Left lung (tissue), 10 donors: ENCODE data around the gene ABI3BP. TPM values are rescaled to one million over a fixed set of nuclear protein-coding genes. Genes with fewer than 3 reads are reported as not detected.

ENCODE experiments used
- ATAC-seq: fragments of 200-7000 bp; cut with Tn5 transposase; one replicate; pipeline ENCODE4 v1.9.1; 2020; ENCODE audit warnings: moderate library complexity
- DNase-seq, 4 donors: peaks; one replicate each; pipeline ENCODE4 v3.0.0-alpha.2; 2013 to 2020
- H3K27ac ChIP-seq, 2 donors: fragments of 200-600 bp; sonication (generic) in 1 of 2; one replicate each; pipeline versions ENCODE4 v1.5.0 to v1.8.0; 2020 to 2021
- H3K27me3 ChIP-seq, 2 donors: fragments of 200-600 bp; sonication (generic) in 1 of 2; one replicate each; pipeline versions ENCODE4 v1.5.0 to v1.8.0; 2020 to 2021
- H3K36me3 ChIP-seq, 2 donors: fragments of 200-600 bp; sonication (generic) in 1 of 2; one replicate each; pipeline versions ENCODE4 v1.5.0 to v1.8.0; 2020 to 2021
- H3K4me1 ChIP-seq, 2 donors: fragments of 200-600 bp; one replicate each; pipeline ENCODE4 v1.8.0; 2021
- H3K4me3 ChIP-seq, 2 donors: fragments of 200-600 bp; sonication (generic) in 1 of 2; one replicate each; pipeline versions ENCODE4 v1.5.0 to v1.8.0; 2020 to 2021; ENCODE audit warnings: mild to moderate bottlenecking in 1 of 2
- H3K9me3 ChIP-seq, 2 donors: fragments of 200-600 bp; sonication (generic) in 1 of 2; one replicate each; pipeline versions ENCODE4 v1.5.0 to v1.8.0; 2020 to 2021
- CTCF ChIP-seq, 2 donors: fragments of 200-600 bp; sonication (generic) in 1 of 2; IDR thresholded peaks; one replicate each; pipeline versions ENCODE4 v1.5.0 to v1.8.0; 2021; ENCODE audit warnings: antibody characterized with exemption in 2 of 2
- intact Hi-C, 2 donors: fragments of 100-400 bp; cut with DNase I; formaldehyde crosslinking; loops; one replicate each; pipeline versions ENCODE4 v1.11.2 to v1.14.2; 2022
- polyA plus RNA-seq, 6 donors: library from polyadenylated mRNA; unstranded; fragments of 120-200 nt; gene quantifications; one replicate each; pipeline ENCODE4 v1.2.1, GENCODE V29; 2013; ENCODE audit not compliant: insufficient read length in 6 of 6
- total RNA-seq, 2 donors: library from RNA; stranded (reverse); fragmentation: NEBNext Ultra II Directional; extraction: Animal tissue kit (Norgen Biotek cat#: 25700); gene quantifications; one replicate each; pipeline ENCODE4 v1.2.1, GENCODE V29; 2021
- donor health status: DM: no; HTN: yes; CAD: no.
- donor health status: DM: no; HTN: no; CAD: no.

ABI3BP gene
- total and polyA plus RNA-seq, 8 donors = 65.2 to 138 (median 85.3) TPM

DNA sequence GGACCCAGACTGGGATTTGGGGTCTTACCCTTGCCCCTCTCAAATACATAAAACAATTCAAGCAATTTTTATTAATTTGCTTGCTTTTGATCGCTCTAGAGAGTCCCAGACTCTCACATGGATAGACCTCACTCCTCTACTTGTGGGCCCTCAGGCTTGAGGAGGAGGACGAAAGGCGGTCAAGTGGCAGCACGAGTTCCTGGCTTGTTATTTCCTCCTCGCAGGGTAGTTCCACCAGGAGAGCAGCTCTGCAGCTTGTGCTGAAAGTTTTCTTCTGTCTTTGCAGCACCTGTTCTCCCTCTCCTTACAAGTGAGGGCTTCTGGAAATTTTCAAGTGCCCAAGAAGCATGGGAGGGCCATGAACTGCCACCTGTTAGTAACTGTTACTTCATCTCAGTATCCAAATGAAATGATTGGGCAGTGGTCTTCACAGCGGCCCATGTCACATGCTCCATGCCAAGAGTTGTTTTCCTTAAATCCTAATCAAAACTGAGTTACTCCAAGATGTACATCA, 22.7 kb downstream of the ABI3BP start:
- Histone ChIP-seq H3K36me3 (no peaks in the 10 kb centered on the region), H3K27ac (no peak overlapping the region), H3K9me3 (no peaks in the 10 kb centered on the region), H3K4me1 (no peaks in the 10 kb centered on the region), H3K4me3 (no peak overlapping the region), H3K27me3 (no peaks in the 10 kb centered on the region)
- intact Hi-C loops = no loop called here
- TF ChIP-seq CTCF (IDR thresholded peaks at IDR 0.05) = no peak
- DNase-seq (peak in 3 of 4 donors; percentile 29 to 74 (median 45)), ATAC-seq (peak; percentile 89)

- no peaks in the 10 kb centered on the region for H3K4me1 ChIP-seq
- H3K4me3 ChIP-seq = no peak overlapping the region
- no peak overlapping the region for H3K27ac ChIP-seq
- ATAC-seq = no peak
- DNase-seq = no peak
- H3K36me3 ChIP-seq = no peaks in the 10 kb centered on the region
- H3K9me3 ChIP-seq = no peaks in the 10 kb centered on the region
- H3K27me3 ChIP-seq = no peaks in the 10 kb centered on the region
- intact Hi-C loops = no loop called here
- TF ChIP-seq CTCF (IDR thresholded peaks at IDR 0.05) = no peak
Observed at GRCh38 chr3:100968932-100969906, 24.0 kb downstream of the ABI3BP start.

DNA sequence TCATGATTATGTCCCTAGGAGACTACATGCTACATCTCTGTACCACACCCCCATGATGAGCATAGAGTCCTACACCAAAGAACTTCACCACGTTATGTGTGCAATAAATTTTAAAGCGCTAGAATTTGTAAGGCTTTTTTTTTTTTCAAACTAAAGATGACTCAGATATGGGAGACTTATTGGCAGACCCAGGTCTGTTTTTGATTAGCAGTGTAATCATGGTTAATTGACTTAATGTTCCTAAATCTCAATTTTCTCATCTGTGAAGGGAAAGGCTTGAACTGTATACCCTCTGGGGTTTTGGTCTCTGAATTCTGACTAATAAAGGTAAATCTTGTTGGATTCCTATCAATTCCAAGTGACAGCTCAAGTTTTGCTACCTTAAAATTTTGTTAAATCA, 26.4 kb downstream of the ABI3BP start:
- no peak for TF ChIP-seq CTCF (IDR thresholded peaks at IDR 0.05)
- intact Hi-C loops = no loop called here
- no peak overlapping the region for H3K4me3 ChIP-seq

GRCh38 chr3:100966049-100966491, 27.2 kb downstream of the ABI3BP start:
- Histone ChIP-seq H3K27ac (no peak overlapping the region), H3K9me3 (peaks cover 0 to 3% of the 10 kb centered on the region in 2 donors), H3K4me3 (no peak overlapping the region), H3K36me3 (no peaks in the 10 kb centered on the region), H3K27me3 (no peaks in the 10 kb centered on the region), H3K4me1 (no peaks in the 10 kb centered on the region)
- TF ChIP-seq CTCF (IDR thresholded peaks at IDR 0.05) = no peak
- intact Hi-C loops = no loop called here
- peak in 2 of 4 donors; percentile 88 to 91 for DNase-seq
- no peak for ATAC-seq

More for the DNA sequence above, 26.4 kb downstream of the ABI3BP start:
- Histone ChIP-seq H3K9me3 (no peaks in the 10 kb centered on the region), H3K27ac (no peak overlapping the region), H3K4me1 (no peaks in the 10 kb centered on the region), H3K27me3 (no peaks in the 10 kb centered on the region), H3K36me3 (no peaks in the 10 kb centered on the region)
- DNase-seq (no peak), ATAC-seq (no peak)

- no peaks in the 10 kb centered on the region for H3K36me3 ChIP-seq
- DNase-seq = no peak
- no peak for TF ChIP-seq CTCF (IDR thresholded peaks at IDR 0.05)
- intact Hi-C loops = no loop called here
- H3K27me3 ChIP-seq = no peaks in the 10 kb centered on the region
- no peak overlapping the region for H3K4me3 ChIP-seq
- H3K9me3 ChIP-seq = peaks cover 0 to 26% of the 10 kb centered on the region in 2 donors
- no peak for ATAC-seq
- no peak overlapping the region for H3K27ac ChIP-seq
- H3K4me1 ChIP-seq = no peaks in the 10 kb centered on the region
Observed at GRCh38 chr3:100963041-100963440, 30.2 kb downstream of the ABI3BP start.
